A549 (cell line): ENCODE results near the gene SHISAL1. TPM values are rescaled to one million over a fixed set of nuclear protein-coding genes. Genes with fewer than 3 reads are reported as not detected.
"Not testable (repeated sequence)": the region's sequence is repeated elsewhere in the genome, so short reads cannot be mapped to it uniquely, and the experiment has no call there.

Source experiments
- ATAC-seq, 2 experiments: fragments of 200-7000 bp in 1 of 2; fragments of >200 bp in 1 of 2; cut with Nextera tagmentation in 1 of 2; cut with Tn5 transposase in 1 of 2; 3 replicates each; pipeline versions ENCODE4 v1.8.0 to v1.9.1; 2018 to 2020; ENCODE audit warnings: mild to moderate bottlenecking in 1 of 2, moderate library complexity in 1 of 2
- CTCF ChIA-PET: fragments of 300-600 bp; sonication (Branson Sonifier 250); formaldehyde crosslinking; extraction: SDS; loops from one replicate; lab custom pipeline; 2021; ENCODE audit warnings: antibody characterized with exemption, inconsistent platforms; lab: Yijun Ruan, JAX
- POLR2A ChIA-PET: fragments of 350-600 bp; formaldehyde crosslinking; extraction: SDS; loops from one replicate; lab custom pipeline; 2021; ENCODE audit warnings: antibody characterized with exemption, inconsistent platforms; lab: Yijun Ruan, JAX
- DNase-seq, 2 experiments: peaks; one replicate each; pipeline versions ENCODE4 v3.0.0 to v3.0.0-alpha.2; 2011 to 2016; ENCODE audit warnings: low read depth in 1 of 2, low spot score in 1 of 2
- FAIRE-seq: peaks from 2 replicates; lab custom pipeline; 2011; peaks lifted over from hg19 to GRCh38; lab: Jason Lieb, UNC
- H3K27ac ChIP-seq, 2 experiments: fragments of >200 bp; sonication (Bioruptor Twin); formaldehyde crosslinking; 3 replicates each; pipeline ENCODE4 v1.5.1; 2016 to 2017
- H3K4me1 ChIP-seq: fragments of >200 bp; sonication (Bioruptor Twin); formaldehyde crosslinking; 3 replicates; pipeline ENCODE4 v1.6.1; 2016
- H3K4me2 ChIP-seq: fragments of >200 bp; sonication (Bioruptor Twin); formaldehyde crosslinking; 3 replicates; pipeline ENCODE4 v1.6.1; 2016
- H3K4me3 ChIP-seq: fragments of >200 bp; sonication (Bioruptor Twin); formaldehyde crosslinking; 3 replicates; pipeline ENCODE4 v1.5.1; 2016
- H3K9me3 ChIP-seq: fragments of >200 bp; sonication (Bioruptor Twin); formaldehyde crosslinking; 3 replicates; pipeline ENCODE4 v1.6.1; 2016
- ATOH8 ChIP-seq: fragments of 250-450 bp; sonication (Bioruptor Pico); IDR thresholded peaks from 2 replicates; pipeline ENCODE4 v1.5.0; 2020; ENCODE audit warnings: low read depth, mild to moderate bottlenecking, moderate library complexity
- BCL3 ChIP-seq: fragments of >200 bp; sonication (Bioruptor Twin); formaldehyde crosslinking; IDR thresholded peaks from 3 replicates; pipeline ENCODE4 v1.6.1; 2016
- CEBPB ChIP-seq, 2 experiments: fragments of >200 bp in 1 of 2; sonication (Bioruptor Twin) in 1 of 2; formaldehyde crosslinking in 1 of 2; IDR thresholded peaks; 2 replicates each; pipeline ENCODE4 v1.6.1; 2012 to 2016
- EHMT2 ChIP-seq: fragments of 200-600 bp; sonication (generic); IDR thresholded peaks from 2 replicates; pipeline ENCODE4 v1.6.1; 2016; ENCODE audit warnings: antibody characterized with exemption, low read depth, mild to moderate bottlenecking, moderate library complexity
- ESRRA ChIP-seq: fragments of 150-350 bp; IDR thresholded peaks from 2 replicates; pipeline ENCODE4 v1.6.1; 2014; ENCODE audit warnings: mild to moderate bottlenecking, low read length, borderline replicate concordance
- FOXS1 ChIP-seq: fragments of 250-450 bp; sonication (Bioruptor Pico); IDR thresholded peaks from 2 replicates; pipeline ENCODE4 v1.5.0; 2020; ENCODE audit warnings: mild to moderate bottlenecking, moderate library complexity
- HOXA7 ChIP-seq: fragments of 250-450 bp; sonication (Bioruptor Pico); IDR thresholded peaks from 2 replicates; pipeline ENCODE4 v1.5.0; 2020; ENCODE audit warnings: mild to moderate bottlenecking, moderate library complexity
- MAZ ChIP-seq: fragments of 150-350 bp; IDR thresholded peaks from 2 replicates; pipeline ENCODE4 v1.6.1; 2014; ENCODE audit warnings: antibody characterized with exemption, low read depth, low read length, borderline replicate concordance
- POLR2AphosphoS2 ChIP-seq: conservative IDR thresholded peaks from 2 replicates; pipeline ENCODE4 v1.6.1; 2012; ENCODE audit warnings: low read length, improper control_type of control experiment, inconsistent platforms
- RAD21 ChIP-seq, 2 experiments: fragments of >200 bp in 1 of 2; sonication (Bioruptor Twin) in 1 of 2; formaldehyde crosslinking in 1 of 2; IDR thresholded peaks in 1 of 2; conservative IDR thresholded peaks in 1 of 2; 2 replicates in 1 of 2; 3 replicates in 1 of 2; pipeline ENCODE4 v1.6.1; 2012 to 2018; ENCODE audit warnings: inconsistent platforms in 1 of 2
- TP53 ChIP-seq: fragments of 250-450 bp; sonication (Bioruptor Pico); IDR thresholded peaks from 2 replicates; pipeline ENCODE4 v1.5.0; 2021; ENCODE audit warnings: mild to moderate bottlenecking, moderate library complexity
- ZC3H11A ChIP-seq: fragments of 450-650 bp; IDR thresholded peaks from 2 replicates; pipeline ENCODE4 v1.6.1; 2014; ENCODE audit warnings: antibody characterized with exemption, mild to moderate bottlenecking
- WGBS: methylation state at CpG from one replicate; pipeline ENCODE4 v1.1.6; 2017; ENCODE audit errors: missing lambda C conversion rate; 5-methylcytosine and 5-hydroxymethylcytosine counted together
- polyA plus RNA-seq, 4 experiments: library from polyadenylated mRNA; depleted of rRNA in 3 of 4; stranded (reverse); fragments of >200 nt; fragmentation: RNase III in 1 of 4; extraction: RNeasy Plus Mini Kit Qiagen cat#74134 plus additional on column Dnase treatment in 1 of 4; gene quantifications; 2 replicates in 3 of 4; 3 replicates in 1 of 4; pipeline ENCODE4 v1.2.3, GENCODE V29; 2011 to 2017
- TF ChIP-seq, protein P1 (sequence below): fragments of 150-350 bp; IDR thresholded peaks from 2 replicates; pipeline ENCODE4 v1.6.1; 2014; ENCODE audit warnings: low read depth, mild to moderate bottlenecking, low read length
- TF ChIP-seq, protein P2 (sequence below): fragments of 450-650 bp; IDR thresholded peaks from 2 replicates; pipeline ENCODE4 v1.6.1; 2014; ENCODE audit warnings: antibody characterized with exemption

Gene SHISAL1
- polyA plus RNA-seq, 2 of the 4 experiments (the other 2 are of a cell fraction): 0.61 to 1.9 TPM

- WGBS: 48% methylated on average over 25 of the region's 25 CpGs
- CTCF ChIA-PET: interaction anchor here (0.8 kb wide), 1 partner anchor 9 kb away, joined by 4 read pairs; no protein-coding TSS in a partner anchor
- no peak for DNase-seq
- H3K4me1 ChIP-seq: peaks cover 12% of the 10 kb centered on the region; the same call in 2 of the 3 replicates
- TF ChIP-seq RAD21 (conservative IDR thresholded peaks at IDR 0.05 in 1 of 2, IDR thresholded peaks at IDR 0.05 in 1 of 2) (no peak), HOXA7 (CRISPR knock-in tag) (no peak), ZC3H11A (no peak), BCL3 (no peak), POLR2AphosphoS2 (no peak), MAZ (no peak), ATOH8 (CRISPR knock-in tag) (no peak)
- TF ChIP-seq, protein P1, sequence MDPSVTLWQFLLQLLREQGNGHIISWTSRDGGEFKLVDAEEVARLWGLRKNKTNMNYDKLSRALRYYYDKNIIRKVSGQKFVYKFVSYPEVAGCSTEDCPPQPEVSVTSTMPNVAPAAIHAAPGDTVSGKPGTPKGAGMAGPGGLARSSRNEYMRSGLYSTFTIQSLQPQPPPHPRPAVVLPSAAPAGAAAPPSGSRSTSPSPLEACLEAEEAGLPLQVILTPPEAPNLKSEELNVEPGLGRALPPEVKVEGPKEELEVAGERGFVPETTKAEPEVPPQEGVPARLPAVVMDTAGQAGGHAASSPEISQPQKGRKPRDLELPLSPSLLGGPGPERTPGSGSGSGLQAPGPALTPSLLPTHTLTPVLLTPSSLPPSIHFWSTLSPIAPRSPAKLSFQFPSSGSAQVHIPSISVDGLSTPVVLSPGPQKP: no peak
- TF ChIP-seq, all 56 proteins: peak for 0
- no peak for FAIRE-seq
- H3K4me2 ChIP-seq: peak overlapping the region; percentile 56
- 0 out of 6 replicates have a peak, but pooled peaks of 1 of the 2 experiments have one; percentile 26 for ATAC-seq
- POLR2A ChIA-PET: no interaction called here
- H3K4me3 ChIP-seq: peak overlapping the region; percentile 37
- no peaks in the 10 kb centered on the region for H3K9me3 ChIP-seq
- H3K27ac ChIP-seq: peak overlapping the region; percentile 48 to 59; a peak in 4 of 6 replicates
Measured at GRCh38 chr22:44325718-44326490, 13.2 kb upstream of the SHISAL1 start.

DNA sequence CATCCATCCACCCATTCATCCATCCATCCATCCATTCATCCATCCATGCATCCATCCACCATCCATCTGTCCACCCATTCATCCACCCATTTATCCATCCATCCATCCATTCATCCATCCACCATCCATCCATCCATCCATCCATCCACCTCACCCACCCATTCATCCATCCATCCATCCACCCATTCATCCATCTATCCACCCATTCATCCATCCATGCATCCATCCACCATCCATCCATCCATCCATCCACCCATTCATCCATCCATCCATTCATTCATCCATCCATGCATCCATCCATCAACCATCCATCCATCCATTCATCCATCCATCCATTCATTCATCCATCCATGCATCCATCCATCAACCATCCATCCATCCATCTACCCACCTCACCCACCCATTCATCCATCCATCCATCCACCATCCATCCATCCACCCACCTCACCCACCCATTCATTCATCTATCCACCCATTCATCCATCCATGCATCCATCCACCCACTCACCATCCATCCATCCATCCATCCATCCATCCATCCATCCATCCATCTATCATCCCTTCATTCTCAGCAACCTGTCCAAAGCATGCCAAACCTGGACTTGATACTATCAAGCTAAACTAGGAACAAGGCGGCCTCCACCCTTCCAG is 10.5 kb upstream of the SHISAL1 start:
- H3K4me1 ChIP-seq, DNase-seq, ATAC-seq, H3K9me3 ChIP-seq, POLR2A ChIA-PET, FAIRE-seq, H3K4me2 ChIP-seq, H3K27ac ChIP-seq, H3K4me3 ChIP-seq: not testable (repeated sequence)
- WGBS: 89% methylated on average over 1 of the region's 1 CpG
- CTCF ChIA-PET: interaction anchor here (1.5 kb wide), 1 partner anchor 300 kb away, joined by 4 read pairs; no protein-coding TSS in a partner anchor

GRCh38 chr22:44319685-44320084 is 6.9 kb upstream of the SHISAL1 start:
- no peak for FAIRE-seq
- Histone ChIP-seq H3K4me2 (no peak overlapping the region), H3K4me1 (no peaks in the 10 kb centered on the region), H3K27ac (no peak overlapping the region), H3K9me3 (no peaks in the 10 kb centered on the region), H3K4me3 (no peak overlapping the region)
- 82% methylated on average over 9 of the region's 9 CpGs for WGBS
- no peak for ATAC-seq
- no peak for DNase-seq
- ChIA-PET POLR2A (no interaction called here), CTCF (interaction anchor here (1.5 kb wide), 1 partner anchor 37 kb away, joined by 3 read pairs; no protein-coding TSS in a partner anchor)
- no peak for TF ChIP-seq ZC3H11A
- no peak for TF ChIP-seq ESRRA
- no peak for TF ChIP-seq CEBPB (IDR thresholded peaks at IDR 0.05)
- no peak for TF ChIP-seq TP53
- no peak for TF ChIP-seq FOXS1 (CRISPR knock-in tag)
- TF ChIP-seq, protein P2, sequence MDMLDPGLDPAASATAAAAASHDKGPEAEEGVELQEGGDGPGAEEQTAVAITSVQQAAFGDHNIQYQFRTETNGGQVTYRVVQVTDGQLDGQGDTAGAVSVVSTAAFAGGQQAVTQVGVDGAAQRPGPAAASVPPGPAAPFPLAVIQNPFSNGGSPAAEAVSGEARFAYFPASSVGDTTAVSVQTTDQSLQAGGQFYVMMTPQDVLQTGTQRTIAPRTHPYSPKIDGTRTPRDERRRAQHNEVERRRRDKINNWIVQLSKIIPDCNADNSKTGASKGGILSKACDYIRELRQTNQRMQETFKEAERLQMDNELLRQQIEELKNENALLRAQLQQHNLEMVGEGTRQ: no peak
- TF ChIP-seq EHMT2: no peak
